K562 (cell line): Measurements from ENCODE around the gene AGAP1. TPM values are rescaled to one million over a fixed set of nuclear protein-coding genes. Genes with fewer than 3 reads are reported as not detected.

Source experiments
- ATAC-seq: fragments of 200-7000 bp; cut with Tn5 transposase; 3 replicates; pipeline ENCODE4 v1.9.1; 2020; ENCODE audit warnings: moderate library complexity
- BruUV-seq: library from RNA; stranded (reverse); fragments of 400-500 nt; replicated peaks from 2 replicates; lab custom pipeline; 2021; lab: Mats Ljungman, UMichigan
- CTCF ChIA-PET: fragments of 300-600 bp; formaldehyde crosslinking; extraction: SDS; loops from one replicate; lab custom pipeline; 2021; ENCODE audit warnings: low intra/inter-chr PET ratio; lab: Yijun Ruan, JAX
- POLR2A ChIA-PET: fragments of 300-600, 350-650 bp; sonication (Branson Sonifier 250); formaldehyde crosslinking; extraction: SDS; loops from one replicate; lab custom pipeline; 2021; ENCODE audit warnings: antibody characterized with exemption, inconsistent platforms; lab: Yijun Ruan, JAX
- DNase-seq, 4 experiments: peaks; one replicate each; pipeline versions ENCODE4 v3.0.0 to v3.0.0-alpha.2; 2011 to 2018; ENCODE audit warnings: low spot score in 3 of 4, mixed read lengths in 3 of 4; ENCODE audit errors: extremely low read depth in 1 of 4
- FAIRE-seq: peaks from 2 replicates; lab custom pipeline; 2011; peaks lifted over from hg19 to GRCh38; lab: Jason Lieb, UNC
- H2AFZ ChIP-seq: 2 replicates; pipeline ENCODE4 v1.6.0; 2011; ENCODE audit warnings: low read depth, low read length, control low read depth, inconsistent platforms
- H3K27ac ChIP-seq: fragments of 200-600 bp; 3 replicates; pipeline ENCODE4 v1.8.0; 2011; ENCODE audit warnings: low read depth, mild to moderate bottlenecking, control low read depth, inconsistent platforms, low read length, moderate library complexity, mixed read lengths; ENCODE audit errors: extremely low read depth
- H3K27me3 ChIP-seq, 2 experiments: fragments of 300-600 bp in 1 of 2; 2 replicates in 1 of 2; 3 replicates in 1 of 2; pipeline versions ENCODE4 v1.6.0 to v1.8.0; 2011; ENCODE audit warnings: inconsistent platforms in 2 of 2, low read length in 2 of 2, mild to moderate bottlenecking in 1 of 2, mixed read lengths in 1 of 2, moderate library complexity in 1 of 2; ENCODE audit not compliant: control insufficient read depth in 2 of 2, insufficient read depth in 2 of 2
- H3K36me3 ChIP-seq: fragments of 300-600 bp; 3 replicates; pipeline ENCODE4 v1.8.0; 2011; ENCODE audit warnings: mild to moderate bottlenecking, low read length, inconsistent platforms; ENCODE audit not compliant: control insufficient read depth, insufficient read depth
- H3K4me1 ChIP-seq, 2 experiments: fragments of 200-600 bp in 1 of 2; replicated peaks in 1 of 2; 2 replicates in 1 of 2; 3 replicates in 1 of 2; pipeline versions ENCODE4 v1.5.1 to v1.8.0; 2011; ENCODE audit warnings: inconsistent platforms in 2 of 2, low read length in 2 of 2, mild to moderate bottlenecking in 1 of 2, mixed read lengths in 1 of 2, moderate library complexity in 1 of 2; ENCODE audit not compliant: control insufficient read depth in 2 of 2, insufficient read depth in 2 of 2
- H3K4me2 ChIP-seq: 2 replicates; pipeline ENCODE4 v1.6.1; 2011; ENCODE audit warnings: low read length, control low read depth, inconsistent platforms, mixed read lengths; ENCODE audit not compliant: insufficient read depth
- H3K4me3 ChIP-seq: fragments of 200-600 bp; sonication (generic), shearing (Covaris generic); 2 replicates; pipeline ENCODE4 v1.5.1; 2016; ENCODE audit warnings: control low read depth, inconsistent platforms
- H3K79me2 ChIP-seq: fragments of 200-600 bp; 3 replicates; pipeline ENCODE4 v1.8.0; 2011; ENCODE audit warnings: low read length, inconsistent platforms; ENCODE audit not compliant: control insufficient read depth, insufficient read depth
- H3K9ac ChIP-seq, 2 experiments: 2 replicates each; pipeline versions ENCODE4 v1.6.0 to v1.6.1; 2011; ENCODE audit warnings: low read depth in 2 of 2, low read length in 2 of 2, control low read depth in 1 of 2, inconsistent platforms in 1 of 2, mild to moderate bottlenecking in 1 of 2, mixed read lengths in 1 of 2; ENCODE audit not compliant: insufficient read depth in 1 of 2
- H3K9me1 ChIP-seq: one replicate; pipeline ENCODE4 v1.6.0; 2011; ENCODE audit warnings: inconsistent platforms, mild to moderate bottlenecking, low read length, moderate library complexity; ENCODE audit not compliant: control insufficient read depth, insufficient read depth
- H3K9me3 ChIP-seq: replicated peaks from 2 replicates; pipeline ENCODE4 v1.5.1; 2011; ENCODE audit warnings: low read depth, low read length, inconsistent platforms; ENCODE audit not compliant: control insufficient read depth, insufficient read depth
- H4K20me1 ChIP-seq: replicated peaks from 2 replicates; pipeline ENCODE4 v1.6.1; 2011; ENCODE audit warnings: low read length, inconsistent platforms, mixed read lengths; ENCODE audit not compliant: control insufficient read depth, insufficient read depth
- ELF1 ChIP-seq: fragments of 200-800 bp; sonication (Bioruptor generic); IDR thresholded peaks from 2 replicates; pipeline ENCODE4 v1.6.1; 2016; ENCODE audit warnings: missing genetic modification characterization, missing compliant biosample characterization
- HNRNPUL1 ChIP-seq: fragments of 200-400 bp; formaldehyde crosslinking; IDR thresholded peaks from 2 replicates; pipeline ENCODE4 v1.6.1; 2017; ENCODE audit warnings: low read length
- RBM34 ChIP-seq: fragments of 200-400 bp; formaldehyde crosslinking; IDR thresholded peaks from 2 replicates; pipeline ENCODE4 v1.6.1; 2018; ENCODE audit warnings: low read length, borderline replicate concordance; ENCODE audit not compliant: insufficient read depth
- SP2 ChIP-seq: IDR thresholded peaks from 2 replicates; pipeline ENCODE4 v1.6.1; 2011; ENCODE audit warnings: mild to moderate bottlenecking, low read depth, low read length, moderate library complexity; ENCODE audit not compliant: poor library complexity, severe bottlenecking; ENCODE audit errors: extremely low read depth
- WGBS: fragments of 100-300 bp; shearing (Covaris generic); methylation state at CpG from one replicate; pipeline ENCODE4 v1.1.6; 2016; ENCODE audit warnings: low coverage, mixed read lengths; ENCODE audit not compliant: insufficient coverage; ENCODE audit errors: missing lambda C conversion rate; 5-methylcytosine and 5-hydroxymethylcytosine counted together
- in situ Hi-C: fragments of 300-500 bp; cut with MboI; formaldehyde crosslinking; loops from 4 replicates; pipeline ENCODE4 v1.15.0; 2018; ENCODE audit warnings: inconsistent platforms, mixed read lengths
- intact Hi-C: fragments of 100-400 bp; cut with micrococcal nuclease; formaldehyde crosslinking; loops from 2 replicates; pipeline ENCODE4 v1.14.2; 2022
- polyA plus RNA-seq, 8 experiments: library from polyadenylated mRNA; depleted of rRNA in 4 of 8; stranded (reverse) in 5 of 8; unstranded in 3 of 8; fragments of >200 nt; fragmentation: Nextera tagmentation in 2 of 8; fragmentation: Illumina TruSeq in 1 of 8; extraction: Ambion mirVana in 2 of 8; extraction: Trizol in 1 of 8; gene quantifications; 2 replicates each; pipeline versions ENCODE4 v1.2.1 to v1.2.3, GENCODE V29; 2011 to 2014; ENCODE audit warnings: inconsistent platforms in 1 of 8, missing spikeins in 1 of 8
- total RNA-seq, 7 experiments: library from RNA; depleted of rRNA in 6 of 7; stranded (reverse); fragments of >200 nt in 6 of 7; fragmentation: Illumina TruSeq in 2 of 7; extraction: Trizol in 2 of 7; gene quantifications; 2 replicates each; pipeline versions ENCODE4 v1.2.1 to v1.2.3, GENCODE V29; 2011 to 2021; ENCODE audit warnings: low replicate concordance in 1 of 7
- TF ChIP-seq, protein P1 (sequence below): fragments of 250-450 bp; sonication (Bioruptor Pico); IDR thresholded peaks from 2 replicates; pipeline ENCODE4 v1.4.0; 2020

The AGAP1 gene
- total and polyA plus RNA-seq, 9 of the 15 experiments (the other 6 are each of a cell fraction or from before 2014, with no cell fraction given): 1.3 to 24.0 (median 10.6) TPM

DNA sequence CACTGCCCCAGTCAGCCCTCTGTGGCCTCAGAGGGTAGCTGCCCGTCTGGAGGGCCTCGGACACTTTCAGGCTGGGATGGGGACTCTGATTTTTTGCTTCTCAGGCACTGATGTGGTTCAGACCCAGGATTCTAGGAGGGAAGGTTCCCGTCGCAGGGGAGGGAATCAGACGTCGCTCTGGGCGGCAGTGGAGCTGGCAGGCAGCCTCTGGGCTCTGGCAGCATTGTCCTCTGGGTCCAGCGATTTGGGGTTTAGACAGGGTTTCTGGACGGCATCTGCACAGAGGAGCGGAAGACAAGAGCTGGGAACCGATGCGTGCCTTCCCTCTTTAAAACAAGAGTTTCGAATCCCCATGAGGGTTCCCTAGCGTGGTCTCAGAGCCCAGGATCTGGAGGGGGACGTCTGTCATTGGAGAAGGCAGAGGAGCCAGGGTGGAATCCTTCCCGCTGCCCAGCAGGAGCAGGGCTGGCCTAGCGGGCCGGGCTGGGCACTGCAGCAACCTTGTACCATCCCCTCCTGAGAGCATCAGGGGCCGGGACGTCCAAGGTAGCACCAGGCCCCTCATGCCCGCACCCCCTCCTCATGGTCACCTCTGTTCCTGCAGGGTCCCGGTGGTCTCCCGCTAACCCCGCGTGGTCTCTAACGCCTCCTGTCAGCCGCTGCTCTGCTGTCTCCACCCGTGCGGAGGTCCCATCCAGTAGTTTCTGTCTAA lies 246.0 kb downstream of the AGAP1 start:
- Histone ChIP-seq H2AFZ (no peak overlapping the region), H3K9me3 (no peaks in the 10 kb centered on the region), H3K9me1 (no peaks in the 10 kb centered on the region), H3K27ac (no peak overlapping the region), H3K36me3 (peaks cover 10% of the 10 kb centered on the region; the same call in 2 of the 3 replicates), H3K4me2 (no peak overlapping the region), H3K79me2 (no peaks in the 10 kb centered on the region), H3K4me1 (peaks cover 0 to 7% of the 10 kb centered on the region in 2 experiments; a peak in 2 of 5 replicates), H3K4me3 (no peak overlapping the region), H3K9ac (no peak overlapping the region), H3K27me3 (no peaks in the 10 kb centered on the region), H4K20me1 (no peaks in the 10 kb centered on the region; the same call in 1 of the 2 replicates)
- FAIRE-seq: no peak
- TF ChIP-seq, protein P1, sequence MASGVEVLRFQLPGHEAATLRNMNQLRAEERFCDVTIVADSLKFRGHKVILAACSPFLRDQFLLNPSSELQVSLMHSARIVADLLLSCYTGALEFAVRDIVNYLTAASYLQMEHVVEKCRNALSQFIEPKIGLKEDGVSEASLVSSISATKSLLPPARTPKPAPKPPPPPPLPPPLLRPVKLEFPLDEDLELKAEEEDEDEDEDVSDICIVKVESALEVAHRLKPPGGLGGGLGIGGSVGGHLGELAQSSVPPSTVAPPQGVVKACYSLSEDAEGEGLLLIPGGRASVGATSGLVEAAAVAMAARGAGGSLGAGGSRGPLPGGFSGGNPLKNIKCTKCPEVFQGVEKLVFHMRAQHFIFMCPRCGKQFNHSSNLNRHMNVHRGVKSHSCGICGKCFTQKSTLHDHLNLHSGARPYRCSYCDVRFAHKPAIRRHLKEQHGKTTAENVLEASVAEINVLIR (CRISPR knock-in tag): no peak
- no peak for TF ChIP-seq HNRNPUL1
- no peak for TF ChIP-seq SP2
- no peak for TF ChIP-seq ELF1 (tag)
- TF ChIP-seq RBM34: no peak
- WGBS: 85% methylated on average over 13 of the region's 29 CpGs
- POLR2A ChIA-PET: interaction anchor here (0.6 kb wide), 1 partner anchor 473 kb away, joined by 4 read pairs; no protein-coding TSS in a partner anchor
- CTCF ChIA-PET: no interaction called here
- intact Hi-C loops (no loop called here), in situ Hi-C loops (loop anchor here (5.0 kb wide), 1 partner anchor 608 kb away; no protein-coding TSS in a partner anchor)
- no peak for DNase-seq
- BruUV-seq: no TSS peak
- ATAC-seq: no peak; the same call in 2 of the 3 replicates
